Measurements from ENCODE around the gene LRRC2. TPM values are rescaled to one million over a fixed set of nuclear protein-coding genes. Genes with fewer than 3 reads are reported as not detected.

The LRRC2 gene
- polyA plus RNA-seq, 4 donors, result 1.9 to 2.4 (median 2.1) TPM

- DNase-seq (ENCODE audit: low read depth in 4 of 4, low spot score in 3 of 4), result no peak
Observed at GRCh38 chr3:46483825-46484224, 82.3 kb downstream of the LRRC2 start.

- DNase-seq (ENCODE audit: low read depth in 4 of 4, low spot score in 3 of 4), result no peak
Observed at GRCh38 chr3:46482632-46483350, 83.3 kb downstream of the LRRC2 start.

GRCh38 chr3:46481636-46482035, 84.5 kb downstream of the LRRC2 start:
- DNase-seq (ENCODE audit: low read depth in 4 of 4, low spot score in 3 of 4), result no peak

- no peak for DNase-seq (ENCODE audit: low read depth in 4 of 4, low spot score in 3 of 4)
Observed at GRCh38 chr3:46480491-46481195, 85.5 kb downstream of the LRRC2 start.

GRCh38 chr3:46479696-46480095, 86.4 kb downstream of the LRRC2 start:
- no peak for DNase-seq (ENCODE audit: low read depth in 4 of 4, low spot score in 3 of 4)

GRCh38 chr3:46479021-46479420, 87.1 kb downstream of the LRRC2 start:
- DNase-seq (ENCODE audit: low read depth in 4 of 4, low spot score in 3 of 4), result no peak

GRCh38 chr3:46478341-46478740, 87.8 kb downstream of the LRRC2 start:
- no peak for DNase-seq (ENCODE audit: low read depth in 4 of 4, low spot score in 3 of 4)

- no peak for DNase-seq (ENCODE audit: low read depth in 4 of 4, low spot score in 3 of 4)
Observed at GRCh38 chr3:46477756-46478155, 88.3 kb downstream of the LRRC2 start.

GRCh38 chr3:46477145-46477544, 89.0 kb downstream of the LRRC2 start:
- DNase-seq (ENCODE audit: low read depth in 4 of 4, low spot score in 3 of 4), result no peak

GRCh38 chr3:46472736-46473135, 93.4 kb downstream of the LRRC2 start:
- no peak for DNase-seq (ENCODE audit: low read depth in 4 of 4, low spot score in 3 of 4)

- DNase-seq (ENCODE audit: low read depth in 4 of 4, low spot score in 3 of 4), result no peak
Observed at GRCh38 chr3:46471371-46471914, 94.7 kb downstream of the LRRC2 start.

GRCh38 chr3:46470831-46471230, 95.3 kb downstream of the LRRC2 start:
- DNase-seq (ENCODE audit: low read depth in 4 of 4, low spot score in 3 of 4), result no peak

- no peak for DNase-seq (ENCODE audit: low read depth in 4 of 4, low spot score in 3 of 4)
Observed at GRCh38 chr3:46469680-46470357, 96.3 kb downstream of the LRRC2 start.

- DNase-seq (ENCODE audit: low read depth in 4 of 4, low spot score in 3 of 4), result no peak
Observed at GRCh38 chr3:46468753-46469600, 97.1 kb downstream of the LRRC2 start.

GRCh38 chr3:46467562-46467961, 98.5 kb downstream of the LRRC2 start:
- no peak for DNase-seq (ENCODE audit: low read depth in 4 of 4, low spot score in 3 of 4)

- DNase-seq (ENCODE audit: low read depth in 4 of 4, low spot score in 3 of 4), result no peak
Observed at GRCh38 chr3:46466871-46467403, 99.2 kb downstream of the LRRC2 start.

GRCh38 chr3:46466273-46466672, 99.8 kb downstream of the LRRC2 start:
- DNase-seq (ENCODE audit: low read depth in 4 of 4, low spot score in 3 of 4), result no peak
